Hepatic stellate cell (primary cell): ENCODE data around the gene RANBP9.

Source experiments
- DNase-seq: peaks from one replicate; pipeline ENCODE4 v3.0.0; 2011; ENCODE audit warnings: low spot score

The RANBP9 gene

DNA sequence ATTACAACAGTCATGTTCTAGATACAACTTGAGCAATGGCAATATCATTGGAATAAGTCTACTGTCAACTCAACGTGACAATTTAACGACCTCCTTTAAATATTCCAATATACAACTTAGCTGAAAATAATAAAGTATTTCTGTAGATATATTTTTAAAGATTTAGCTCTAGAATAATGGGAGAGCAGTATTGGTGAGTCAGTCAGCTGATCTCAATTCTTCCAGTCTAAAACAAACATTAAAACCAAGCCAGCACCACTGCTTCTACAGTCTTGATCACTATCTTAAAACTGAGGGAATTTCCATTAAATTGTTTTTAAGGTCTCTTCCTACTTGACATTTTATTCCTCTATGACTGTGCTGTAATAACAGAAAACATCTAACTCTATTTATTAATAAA lies 58.3 kb downstream of the RANBP9 start:
- DNase-seq: peak; percentile 19

GRCh38 chr6:13649393-13649792 lies 62.2 kb downstream of the RANBP9 start:
- DNase-seq: no peak

- DNase-seq: no peak
Observed at GRCh38 chr6:13648850-13649249, 62.8 kb downstream of the RANBP9 start.

GRCh38 chr6:13643125-13643524 lies 68.5 kb downstream of the RANBP9 start:
- DNase-seq: no peak

GRCh38 chr6:13641315-13641714 lies 70.3 kb downstream of the RANBP9 start:
- no peak for DNase-seq

GRCh38 chr6:13638626-13639025 lies 73.0 kb downstream of the RANBP9 start:
- no peak for DNase-seq

DNA sequence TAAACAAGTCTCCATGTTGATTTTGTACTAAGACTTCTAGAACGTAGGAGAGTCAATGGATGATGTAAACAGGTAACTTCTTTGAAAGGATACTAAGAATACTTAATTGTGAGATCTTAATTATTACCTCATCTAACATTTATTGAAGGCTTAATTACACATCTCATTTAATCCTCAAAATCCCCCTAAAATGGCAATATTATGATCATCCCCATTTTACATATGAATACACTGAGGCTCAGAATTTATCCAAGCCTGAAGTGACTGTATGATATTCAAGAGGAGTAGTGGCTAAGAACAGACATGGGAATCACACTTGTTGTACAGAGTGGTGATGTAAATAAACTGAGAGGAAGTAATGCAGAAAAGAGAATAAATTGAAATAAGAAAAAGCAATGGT lies 73.6 kb downstream of the RANBP9 start:
- no peak for DNase-seq

DNA sequence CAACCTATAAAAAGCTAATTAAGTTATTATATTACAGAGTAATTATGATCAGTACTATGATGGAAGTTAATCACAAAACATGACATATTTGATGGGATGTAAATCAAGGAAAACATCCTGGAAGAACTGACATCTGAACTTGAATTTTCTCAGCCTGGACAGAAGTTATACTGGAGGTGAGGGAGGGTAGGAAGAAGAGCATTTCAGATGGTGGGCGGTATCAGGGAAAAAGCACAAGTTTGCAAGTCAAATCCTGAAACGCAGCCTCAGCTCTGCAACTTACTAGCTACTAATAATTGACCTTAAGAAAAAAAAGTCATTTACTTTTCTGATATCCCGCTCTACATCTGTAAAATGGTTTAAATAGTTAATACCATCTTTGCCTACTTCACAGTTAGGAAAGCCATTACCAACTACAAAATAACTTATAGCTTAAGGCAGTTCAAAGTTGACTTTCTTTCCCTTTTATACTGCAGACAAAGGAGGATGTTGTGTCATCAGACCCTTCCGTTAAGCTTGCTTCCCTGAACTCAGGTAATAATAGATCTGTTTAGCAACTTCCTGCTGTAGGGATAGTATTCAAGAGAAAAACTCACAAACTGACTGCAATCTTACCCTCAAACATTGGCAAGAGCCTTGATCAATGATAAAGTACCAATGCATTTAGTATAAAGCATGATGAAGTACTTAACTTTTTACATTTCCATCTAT lies 75.5 kb downstream of the RANBP9 start:
- no peak for DNase-seq

DNA sequence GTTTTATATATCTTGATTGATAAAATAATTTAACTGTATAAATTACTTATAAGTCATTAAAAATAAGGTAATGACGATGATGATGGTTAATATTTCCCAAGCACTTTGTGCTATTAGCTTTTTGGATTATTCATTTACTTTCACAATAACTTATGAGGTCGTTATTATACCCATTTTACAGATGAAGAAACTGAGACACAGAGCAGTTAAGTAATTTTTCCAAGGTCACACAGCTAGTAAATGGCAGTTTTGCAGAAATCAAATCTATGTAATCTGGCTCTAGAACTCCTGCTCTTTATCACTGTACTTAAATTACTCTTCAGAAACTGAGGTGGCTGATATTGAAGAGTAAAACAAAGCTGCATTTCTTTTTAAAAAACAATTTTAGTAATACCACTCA lies 78.3 kb downstream of the RANBP9 start:
- DNase-seq: no peak

- DNase-seq: no peak
Observed at GRCh38 chr6:13630499-13630898, 81.1 kb downstream of the RANBP9 start.

DNA sequence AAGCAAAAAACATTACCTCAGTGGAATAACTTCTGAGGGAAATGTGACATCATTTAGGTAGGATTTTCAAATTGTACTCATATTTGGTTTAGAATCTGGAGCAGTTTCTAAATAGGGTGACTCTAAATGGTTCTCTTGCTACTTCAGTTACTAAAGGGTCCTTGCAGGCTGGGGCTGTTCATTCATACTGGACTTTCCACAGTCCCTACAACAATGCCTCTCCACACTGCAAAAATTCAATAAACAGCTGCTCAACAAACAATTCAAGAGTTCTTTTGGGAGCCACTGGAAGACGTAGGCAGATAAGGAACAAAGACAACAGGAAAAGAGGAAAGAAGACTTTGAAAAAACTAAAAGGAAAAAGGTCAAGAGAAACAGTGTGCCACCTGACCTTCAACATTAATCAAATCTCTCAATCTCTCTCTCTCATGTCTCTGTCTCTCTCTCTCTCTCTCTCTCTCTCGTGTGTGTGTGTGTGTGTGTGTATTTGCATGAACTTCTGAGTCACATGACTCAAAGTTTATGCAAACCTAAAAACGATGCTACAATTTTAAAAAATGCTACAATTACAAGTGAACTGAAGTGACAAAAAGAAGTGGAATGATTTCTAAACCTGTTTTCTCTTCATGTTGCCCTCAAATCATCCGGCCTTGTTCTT lies 82.0 kb downstream of the RANBP9 start:
- DNase-seq: no peak

DNA sequence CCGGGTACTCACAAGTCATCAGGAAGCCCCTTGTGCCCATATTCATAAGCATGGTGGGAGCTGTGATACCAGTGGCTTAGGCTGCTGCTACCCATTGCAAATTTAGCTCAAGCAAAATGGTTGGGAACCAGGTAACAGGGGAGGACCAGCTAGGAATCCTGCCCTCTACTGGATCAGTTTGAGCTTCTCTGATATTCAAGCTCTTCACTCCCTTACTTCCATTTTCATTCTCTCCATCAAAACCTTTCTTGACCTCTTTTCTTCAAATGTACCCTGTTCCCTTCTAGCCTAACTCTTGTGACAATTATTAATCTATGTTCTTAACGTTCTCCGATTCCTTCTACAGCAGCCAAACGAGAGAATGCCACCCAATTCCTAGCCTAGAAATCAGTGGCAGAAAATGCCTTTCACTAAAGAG lies 86.8 kb downstream of the RANBP9 start:
- DNase-seq: peak; percentile 29

- no peak for DNase-seq
Observed at GRCh38 chr6:13617066-13617465, 94.6 kb downstream of the RANBP9 start.

- no peak for DNase-seq
Observed at GRCh38 chr6:13615792-13616120, 95.9 kb downstream of the RANBP9 start.

- DNase-seq: peak; percentile 95
Observed at GRCh38 chr6:13614926-13615791, 96.5 kb downstream of the RANBP9 start, which contains the start of gene NOL7. Gene NOL7 (plus strand): TSS chr6:13615335. CDS start chr6:13615359, 24 bp downstream.

GRCh38 chr6:13614126-13614925 lies 97.3 kb downstream of the RANBP9 start:
- peak; percentile 31 for DNase-seq

- no peak for DNase-seq
Observed at GRCh38 chr6:13613029-13613594, 98.5 kb downstream of the RANBP9 start.

- DNase-seq: no peak
Observed at GRCh38 chr6:13611715-13612114, 99.9 kb downstream of the RANBP9 start.

DNA sequence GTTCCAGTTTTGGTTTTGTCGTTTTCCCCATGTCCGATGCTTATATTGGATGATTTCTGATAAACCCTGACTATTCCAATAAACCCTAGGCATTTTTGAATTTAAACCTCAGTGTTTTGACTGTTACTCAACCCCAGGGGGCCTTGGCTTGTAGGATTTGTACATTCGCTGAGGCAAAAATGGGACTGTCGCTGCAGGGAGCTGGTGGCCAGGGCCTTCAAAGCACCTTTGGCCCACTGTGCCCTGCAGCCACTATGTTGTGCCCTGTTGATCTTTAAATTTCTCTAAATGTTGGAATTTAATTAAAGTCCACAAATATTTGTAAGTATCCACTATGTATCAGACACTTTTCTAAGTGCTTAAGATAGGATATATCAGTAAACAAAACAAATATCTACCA lies 106.0 kb downstream of the RANBP9 start:
- DNase-seq: no peak

- DNase-seq: no peak
Observed at GRCh38 chr6:13604546-13605416, 106.9 kb downstream of the RANBP9 start.

DNA sequence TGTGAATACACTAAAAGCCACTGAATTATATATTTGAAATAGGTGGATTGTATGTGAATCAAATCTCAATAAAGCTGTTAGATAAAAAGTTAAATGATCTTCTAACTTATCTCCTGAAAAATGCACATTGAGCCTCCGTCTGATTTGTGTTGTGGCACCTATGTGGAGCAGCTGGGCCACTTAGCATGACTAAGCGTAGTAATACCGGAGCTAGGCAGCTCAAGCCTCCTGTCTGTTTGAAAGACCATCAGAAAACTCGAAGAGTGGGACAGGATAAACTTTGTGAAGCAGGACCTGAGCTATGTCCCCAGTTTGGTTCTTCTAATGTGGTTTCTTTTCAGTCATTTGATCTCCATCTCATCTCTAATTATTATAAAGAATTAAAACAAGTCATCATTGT lies 107.5 kb downstream of the RANBP9 start:
- DNase-seq: no peak
